HG02610 (cell line): ENCODE data around the gene TMEM95.

ENCODE experiments used
- ATAC-seq: cut with Tn5 transposase; IDR thresholded peaks from one replicate; pipeline ENCODE4 v1.9.1; 2021; ENCODE audit warnings: mild to moderate bottlenecking, moderate library complexity; ENCODE audit not compliant: unreplicated experiment

TMEM95 gene

GRCh38 chr17:7370853-7371252, 15.9 kb downstream of the TMEM95 start:
- ATAC-seq: no peak

- no peak for ATAC-seq
Observed at GRCh38 chr17:7374353-7374752, 19.4 kb downstream of the TMEM95 start.

- ATAC-seq: no peak
Observed at GRCh38 chr17:7379134-7379533, 24.2 kb downstream of the TMEM95 start.

GRCh38 chr17:7380321-7380720, 25.4 kb downstream of the TMEM95 start:
- no peak for ATAC-seq

GRCh38 chr17:7380855-7381683, 26.1 kb downstream of the TMEM95 start, which contains the start of gene TNK1:
TNK1 (plus strand) TSS chr17:7381089; CDS start chr17:7382927, 1,838 bp downstream.
- no peak for ATAC-seq

GRCh38 chr17:7382901-7383300, 27.9 kb downstream of the TMEM95 start:
- ATAC-seq: no peak

GRCh38 chr17:7383371-7383741, 28.4 kb downstream of the TMEM95 start:
- ATAC-seq: no peak

GRCh38 chr17:7383742-7384488, 29.0 kb downstream of the TMEM95 start:
- peak; percentile 72 for ATAC-seq

GRCh38 chr17:7384489-7385081, 29.6 kb downstream of the TMEM95 start:
- no peak for ATAC-seq

GRCh38 chr17:7388856-7389255, 33.9 kb downstream of the TMEM95 start:
- ATAC-seq: no peak

- no peak for ATAC-seq
Observed at GRCh38 chr17:7389924-7390910, 35.3 kb downstream of the TMEM95 start.

- no peak for ATAC-seq
Observed at GRCh38 chr17:7391307-7391706, 36.4 kb downstream of the TMEM95 start.

- ATAC-seq: no peak
Observed at GRCh38 chr17:7392696-7393612, 38.0 kb downstream of the TMEM95 start.

GRCh38 chr17:7393613-7394451, 38.9 kb downstream of the TMEM95 start:
- peak; percentile 38 for ATAC-seq

- ATAC-seq: peak; percentile 72
Observed at GRCh38 chr17:7394452-7395191, 39.7 kb downstream of the TMEM95 start, which contains the start of gene PLSCR3. PLSCR3 (minus strand) TSS chr17:7394525; CDS start chr17:7394110, 415 bp downstream.

- ATAC-seq: no peak
Observed at GRCh38 chr17:7396147-7396546, 41.2 kb downstream of the TMEM95 start.

- ATAC-seq: no peak
Observed at GRCh38 chr17:7398612-7399011, 43.7 kb downstream of the TMEM95 start.
